SK-N-DZ (cell line): ENCODE results near the gene NFE2. TPM values are rescaled to one million over a fixed set of nuclear protein-coding genes. Genes with fewer than 3 reads are reported as not detected.
"Not testable (repeated sequence)": the region's sequence is repeated elsewhere in the genome, so short reads cannot be mapped to it uniquely, and the experiment has no call there.

Experiments used
- DNase-seq: peaks from one replicate; pipeline ENCODE4 v3.0.0-alpha.2; 2015; ENCODE audit warnings: low spot score
- polyA plus RNA-seq, 2 experiments: library from polyadenylated mRNA; depleted of rRNA; stranded (reverse); fragments of >200 nt; gene quantifications; 2 replicates each; pipeline ENCODE4 v1.2.3, GENCODE V29; 2014

NFE2 gene
- 0.15 and 0.51 TPM in 2 replicates for polyA plus RNA-seq (2014; cell fraction: cytosol; rRNA removed)
- 0.47 TPM in 1 of 2 replicates, not detected in the other for polyA plus RNA-seq (2014; cell fraction: nucleus; rRNA removed)

DNA sequence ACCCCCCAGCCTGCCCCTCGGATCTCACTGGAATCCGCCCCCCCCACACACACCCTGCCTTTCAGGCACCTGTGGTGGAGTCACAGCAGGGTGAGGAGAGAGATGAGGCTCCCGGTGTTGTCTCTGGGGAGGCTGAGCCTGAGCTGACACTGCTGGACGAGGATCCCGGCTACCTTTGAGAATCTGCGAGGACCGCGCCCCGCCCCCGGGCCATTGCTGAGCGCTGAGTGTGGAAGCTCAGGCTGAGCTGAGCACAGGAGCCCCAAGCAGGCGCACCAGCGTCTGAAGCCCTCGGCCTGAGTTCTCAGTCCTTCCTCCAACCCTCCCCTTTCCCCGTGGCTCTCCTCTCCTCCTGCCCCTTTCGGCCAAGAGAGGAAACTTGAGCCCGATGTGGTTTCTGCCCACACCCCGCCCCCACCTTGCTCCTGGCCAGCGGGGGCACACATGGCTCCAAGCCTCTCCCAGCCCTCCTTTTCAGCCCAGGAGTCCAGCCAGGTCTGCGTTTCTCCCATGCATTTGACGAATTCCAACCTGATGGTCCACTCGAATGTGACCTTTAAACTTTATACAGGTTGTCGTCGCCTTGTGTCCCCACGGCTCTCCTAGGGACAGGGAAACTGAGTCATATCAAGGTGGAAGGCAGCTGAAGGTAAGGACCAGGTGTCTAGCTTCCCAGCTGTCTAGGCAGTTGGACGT, at the start of gene NFE2:
NFE2 (minus strand) TSS at position 284 of the 696 bp plus-strand sequence. CDS start 5,767 bp downstream, outside the sequence.
- peak; percentile 75 for DNase-seq

DNA sequence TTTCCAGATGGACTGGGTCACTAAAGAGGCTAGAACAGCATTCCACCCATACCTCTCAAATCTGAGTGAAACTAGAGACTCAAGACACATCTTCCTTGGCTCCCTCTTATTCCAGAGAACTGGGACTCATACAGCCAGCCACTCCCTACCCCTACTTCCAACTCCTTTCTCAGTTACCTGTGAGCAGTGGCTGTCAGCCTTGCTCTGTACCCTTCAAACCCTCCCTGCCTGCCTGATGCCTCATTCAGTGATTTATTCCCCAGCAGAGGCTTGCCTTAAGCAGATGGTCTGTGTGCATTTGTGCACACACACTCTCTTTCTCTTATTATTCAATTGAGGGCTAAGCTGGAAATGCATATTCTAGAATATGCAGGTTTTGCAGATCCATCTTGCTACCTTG, 48.9 kb upstream of the NFE2 start:
- DNase-seq, result no peak

DNA sequence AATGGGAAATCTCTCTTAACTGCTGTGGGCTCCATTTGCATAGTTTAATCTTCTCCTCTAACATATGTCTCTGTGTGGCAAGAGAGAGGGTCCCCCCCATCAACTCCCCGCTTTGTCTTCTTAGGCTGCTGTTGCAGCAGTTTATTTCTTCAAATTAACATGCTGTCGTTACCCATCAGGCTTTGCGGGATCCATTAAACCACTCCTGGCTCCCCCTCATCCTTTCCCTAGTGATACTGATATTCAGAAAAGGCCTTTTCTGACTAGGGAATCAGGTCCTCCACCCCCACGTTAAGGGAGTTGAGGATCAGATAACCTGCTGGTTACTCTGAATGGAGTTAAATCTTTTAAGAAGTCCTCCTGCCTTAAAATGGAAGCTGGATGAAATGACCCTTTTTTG, 48.2 kb upstream of the NFE2 start:
- DNase-seq, result no peak

DNA sequence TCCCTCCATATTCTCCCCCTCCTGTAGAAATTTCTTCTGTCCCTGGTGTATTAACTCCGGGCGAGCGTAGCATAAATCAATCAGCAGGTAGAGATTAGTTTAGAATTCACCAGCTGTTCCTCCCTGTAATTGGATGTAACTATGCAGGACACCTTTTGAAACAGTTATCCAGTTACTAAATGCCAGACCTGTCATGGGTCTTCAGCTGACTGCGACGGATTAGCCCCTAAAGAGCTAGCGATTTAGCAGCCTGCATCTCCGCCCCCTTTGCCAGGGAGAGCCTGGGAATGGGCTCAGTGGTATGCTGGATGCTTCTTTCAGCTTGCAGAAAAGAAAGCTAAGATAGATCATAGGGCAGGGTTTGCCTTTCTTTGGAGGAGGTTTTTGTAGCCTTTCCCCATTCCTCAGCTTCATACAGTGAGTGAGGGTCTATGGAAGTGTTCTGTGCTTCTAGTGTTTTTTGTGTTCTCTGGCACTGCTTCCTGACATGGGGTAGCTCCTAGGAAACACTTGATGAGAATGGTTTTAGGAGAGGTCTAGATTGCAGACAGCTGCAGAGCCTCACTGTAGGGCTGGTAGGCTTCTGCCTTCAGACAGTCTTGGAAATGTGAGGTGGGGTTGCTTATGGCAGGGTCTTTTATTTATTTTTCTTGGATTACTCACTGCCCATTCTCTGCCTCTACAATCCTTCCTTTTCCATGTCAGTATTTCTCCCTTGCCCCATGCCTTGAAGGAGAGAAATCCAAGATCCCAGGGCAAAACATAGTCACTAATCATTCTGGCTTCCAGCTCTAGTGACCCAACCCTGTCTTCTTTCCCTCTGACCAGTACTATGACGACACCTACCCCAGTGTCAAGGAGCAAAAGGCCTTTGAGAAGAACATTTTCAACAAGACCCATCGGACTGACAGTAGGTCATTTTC, 40.8 kb upstream of the NFE2 start:
- DNase-seq, result peak; percentile 48

DNA sequence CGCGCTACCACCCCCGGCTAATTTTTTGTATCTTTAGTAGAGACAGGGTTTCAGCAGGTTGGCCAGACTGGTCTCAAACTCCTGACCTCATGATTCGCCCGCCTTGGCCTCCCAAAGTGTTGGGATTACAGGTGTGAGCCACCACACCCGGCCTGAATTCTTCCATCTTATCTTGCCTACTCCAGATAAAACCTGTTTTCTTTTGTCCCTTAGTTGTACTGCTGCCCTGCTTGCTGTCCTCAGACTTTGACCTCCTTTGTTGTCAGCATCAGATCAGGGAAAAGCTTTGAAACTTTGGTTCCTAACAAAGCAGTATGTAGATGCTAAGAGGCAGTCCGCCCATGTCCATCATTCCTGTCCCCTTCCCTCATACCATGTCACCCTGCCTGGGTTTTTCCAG, 40.0 kb upstream of the NFE2 start:
- DNase-seq, result no peak

DNA sequence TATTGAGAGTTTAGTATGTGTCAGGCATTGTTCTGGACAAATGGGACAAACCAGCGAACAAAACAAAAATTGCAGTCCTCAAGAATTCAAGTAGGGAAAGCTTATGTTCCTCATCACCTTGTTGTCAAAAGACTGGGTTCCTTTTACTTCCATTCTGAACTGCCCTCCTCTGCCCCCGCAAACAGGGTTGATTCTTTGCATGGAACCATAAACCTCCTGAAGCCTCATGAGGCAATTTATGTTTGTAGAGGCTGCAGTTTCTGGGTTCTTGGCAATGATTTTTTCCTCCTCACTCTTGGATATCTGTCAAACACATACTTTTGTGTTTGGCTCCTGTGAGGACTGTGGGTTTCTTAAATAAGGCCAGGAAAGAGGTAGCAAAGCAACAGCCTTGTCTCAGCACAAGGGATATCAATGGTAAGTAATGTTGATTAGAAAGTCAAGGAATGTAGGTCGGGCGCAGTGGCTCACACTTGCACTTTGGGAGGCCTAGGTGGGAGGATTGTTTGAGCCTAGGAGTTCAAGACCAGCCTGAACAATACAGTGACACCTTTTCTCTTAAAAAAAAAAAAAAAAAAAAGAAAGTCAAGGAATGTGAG, 38.0 kb upstream of the NFE2 start:
- no peak for DNase-seq

DNA sequence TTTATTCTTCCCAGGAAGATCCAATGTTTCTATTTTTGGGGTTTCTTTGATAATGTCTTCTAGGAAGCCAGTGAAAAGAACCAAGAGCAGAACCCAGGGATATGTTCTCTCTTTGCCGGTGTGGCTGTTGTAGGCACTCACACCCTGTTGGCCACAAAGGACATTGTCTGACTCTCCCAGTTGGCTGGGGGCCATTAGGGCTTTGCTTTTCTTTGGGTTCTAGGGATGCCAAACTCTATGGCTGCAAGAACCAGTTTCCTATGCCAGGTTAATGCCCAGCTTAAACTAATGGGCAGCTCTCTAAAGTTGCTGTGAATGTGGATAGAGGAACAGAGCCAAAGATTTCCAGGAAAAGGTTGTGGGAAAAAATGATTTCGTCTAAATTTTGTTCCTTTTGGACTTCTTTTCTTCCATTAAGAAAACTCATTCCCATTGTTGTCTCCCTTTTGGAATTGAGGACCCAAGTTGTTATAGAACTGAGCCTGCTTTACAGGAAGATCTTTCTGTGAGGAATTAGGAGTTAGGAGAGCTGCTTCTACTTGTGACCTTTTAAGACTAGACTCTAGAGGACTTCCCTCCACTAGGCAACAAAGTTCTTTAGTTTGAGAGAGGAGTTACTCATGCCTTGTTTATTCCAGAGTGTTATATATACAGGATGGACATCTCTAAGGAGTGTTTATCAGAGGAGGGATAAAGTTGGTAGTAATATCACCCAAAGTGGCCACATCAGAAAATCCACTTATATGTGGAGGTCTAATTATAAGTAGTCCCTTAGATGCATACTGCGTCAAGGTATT, 37.2 kb upstream of the NFE2 start:
- DNase-seq, result no peak

DNA sequence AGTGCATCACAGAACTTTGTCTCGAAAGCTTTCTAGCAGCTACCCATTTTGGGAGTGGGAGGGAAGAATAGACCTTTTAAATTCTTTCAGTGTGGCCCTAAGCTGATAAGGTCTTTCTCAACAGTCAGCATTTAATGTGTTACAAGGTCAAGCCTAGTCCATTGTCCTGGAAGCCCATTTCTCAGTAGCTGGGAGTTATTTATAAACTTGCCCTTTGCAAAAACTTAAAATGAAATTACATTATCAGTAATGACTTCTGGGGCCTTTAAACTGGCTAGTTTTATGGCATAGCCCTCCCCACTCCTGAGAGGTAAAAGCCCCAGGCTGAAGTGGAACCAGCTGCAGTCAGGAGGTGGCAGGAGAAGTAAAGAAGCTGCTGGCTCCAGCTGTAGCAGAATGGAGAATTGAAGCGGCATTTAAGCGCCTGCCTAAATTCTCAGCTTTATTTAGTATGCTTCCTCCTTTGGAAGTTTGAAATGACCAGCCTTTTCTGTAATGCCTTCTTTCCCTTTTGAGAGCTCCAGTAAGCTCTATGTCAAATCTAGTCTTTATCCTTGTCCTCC, 36.5 kb upstream of the NFE2 start:
- no peak for DNase-seq

DNA sequence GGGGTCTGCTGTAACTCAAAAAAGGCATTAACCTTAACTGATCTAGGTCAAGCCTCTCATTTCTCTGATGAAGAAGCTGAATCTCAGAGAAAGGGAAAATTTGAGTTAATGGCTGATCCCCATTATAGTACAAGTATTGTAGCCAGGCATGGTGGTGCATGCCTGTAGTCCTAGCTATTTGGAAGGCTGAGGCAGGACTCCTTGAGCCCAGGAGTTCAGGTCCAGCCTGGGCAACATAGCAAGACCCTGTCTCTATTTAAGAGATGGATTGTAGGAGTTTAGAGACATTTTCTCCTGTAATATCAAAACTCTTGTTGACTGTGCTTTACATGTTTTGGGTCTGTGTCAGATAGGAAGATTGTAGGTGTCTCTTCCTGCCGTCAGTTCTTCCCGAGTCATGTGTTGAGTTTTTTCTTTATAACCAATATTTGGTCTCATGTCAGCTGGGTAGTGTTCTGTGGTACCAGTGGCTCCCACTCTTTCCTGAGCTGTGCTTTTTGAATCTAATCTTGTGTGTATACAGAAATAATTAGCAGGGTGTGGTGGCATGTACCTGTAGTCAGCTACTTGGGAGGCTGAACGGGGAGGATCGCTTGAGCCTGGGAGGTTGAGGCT, 32.7 kb upstream of the NFE2 start:
- DNase-seq, result peak; percentile 37

DNA sequence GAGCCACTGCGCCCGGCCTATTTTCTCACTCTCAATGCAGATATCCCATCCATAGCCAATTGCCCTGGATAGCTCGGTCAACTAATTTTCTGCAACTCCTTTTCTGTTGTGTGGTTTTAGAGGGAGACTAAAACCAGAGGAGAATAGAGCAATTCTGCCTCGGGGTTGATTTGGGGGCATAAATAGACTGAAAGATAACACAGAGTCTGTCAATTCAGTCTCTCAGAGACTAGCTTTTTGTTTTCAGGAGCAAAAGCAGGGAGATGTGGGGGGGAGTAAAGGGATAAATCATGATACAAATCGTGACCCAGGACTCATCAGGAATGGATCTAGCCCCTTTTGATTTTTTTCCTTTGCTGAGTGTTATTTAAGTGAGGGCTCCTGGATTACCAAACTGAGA, 30.6 kb upstream of the NFE2 start:
- DNase-seq, result no peak

DNA sequence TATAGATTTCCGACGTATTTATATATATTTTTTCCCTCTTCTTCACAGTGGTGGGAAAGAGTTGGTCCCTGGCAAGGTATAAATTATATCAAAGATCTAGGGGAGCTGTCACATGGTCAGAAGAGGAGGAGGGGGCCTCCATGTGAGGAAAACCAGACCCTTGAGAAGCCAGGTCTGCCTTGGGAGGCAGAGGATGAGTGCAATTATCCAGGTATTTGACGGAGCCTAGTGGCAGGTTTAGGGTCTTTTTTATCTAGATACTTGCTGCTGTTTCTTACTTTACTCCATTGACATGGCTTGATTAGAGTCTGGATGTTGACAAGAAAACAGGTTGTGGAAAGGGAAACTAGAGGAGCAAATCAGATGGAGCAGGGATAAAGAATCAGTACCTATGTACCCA, 29.6 kb upstream of the NFE2 start:
- peak; percentile 82 for DNase-seq

DNA sequence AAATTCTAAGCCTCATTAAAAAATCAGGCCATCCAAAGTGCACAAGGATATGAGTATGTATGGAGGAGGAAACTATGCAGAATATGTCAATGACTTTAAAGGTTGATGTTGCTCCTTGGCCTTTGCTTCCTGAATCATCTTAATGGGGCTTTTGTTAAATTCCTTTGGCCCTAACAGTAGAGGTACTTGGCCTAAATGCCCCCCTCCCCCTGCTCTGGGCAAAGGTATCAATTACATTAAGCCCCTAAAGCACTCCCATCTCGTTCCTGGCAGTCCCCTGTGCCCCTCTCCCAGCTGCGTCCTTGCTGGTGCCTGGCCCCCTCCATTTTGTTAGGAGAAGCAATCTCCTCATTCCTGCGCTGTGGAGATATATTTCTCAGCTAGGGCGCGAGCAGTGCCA, 28.9 kb upstream of the NFE2 start:
- no peak for DNase-seq

DNA sequence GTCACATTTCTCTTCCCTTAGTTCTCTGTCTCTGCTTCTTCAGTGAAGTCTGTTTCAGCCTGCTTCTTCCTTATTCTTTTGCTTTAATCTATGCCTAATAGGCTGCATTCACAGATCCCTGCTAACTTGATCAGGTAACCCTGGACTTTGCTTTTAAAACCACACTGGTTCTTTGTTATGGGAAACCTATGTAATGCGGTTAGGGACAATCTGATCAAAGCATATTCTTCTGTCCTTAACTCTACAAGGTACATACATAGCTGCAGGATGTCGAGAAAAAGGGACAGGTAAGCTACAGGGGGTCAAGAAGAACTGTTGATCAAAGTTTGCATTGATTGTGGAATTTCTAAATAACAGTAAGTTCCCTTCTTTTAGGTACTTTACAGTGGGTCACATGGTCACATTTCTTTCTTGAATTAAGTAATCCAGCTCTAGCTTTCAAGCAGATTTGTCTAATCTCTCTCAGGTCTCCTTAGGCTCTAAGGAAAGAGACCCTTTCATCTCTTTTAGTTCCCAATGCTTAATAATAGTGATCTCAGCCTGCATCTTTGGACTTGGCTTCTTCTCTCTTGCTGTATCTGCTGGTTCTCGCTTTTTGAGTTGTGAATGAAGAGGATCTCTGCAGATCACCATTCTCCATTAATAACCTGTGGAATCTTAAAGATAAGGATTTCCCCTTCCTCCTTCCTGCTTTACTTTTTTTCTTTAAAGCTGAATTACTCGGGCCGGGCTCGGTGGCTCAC, 28.0 kb upstream of the NFE2 start:
- DNase-seq, result no peak

DNA sequence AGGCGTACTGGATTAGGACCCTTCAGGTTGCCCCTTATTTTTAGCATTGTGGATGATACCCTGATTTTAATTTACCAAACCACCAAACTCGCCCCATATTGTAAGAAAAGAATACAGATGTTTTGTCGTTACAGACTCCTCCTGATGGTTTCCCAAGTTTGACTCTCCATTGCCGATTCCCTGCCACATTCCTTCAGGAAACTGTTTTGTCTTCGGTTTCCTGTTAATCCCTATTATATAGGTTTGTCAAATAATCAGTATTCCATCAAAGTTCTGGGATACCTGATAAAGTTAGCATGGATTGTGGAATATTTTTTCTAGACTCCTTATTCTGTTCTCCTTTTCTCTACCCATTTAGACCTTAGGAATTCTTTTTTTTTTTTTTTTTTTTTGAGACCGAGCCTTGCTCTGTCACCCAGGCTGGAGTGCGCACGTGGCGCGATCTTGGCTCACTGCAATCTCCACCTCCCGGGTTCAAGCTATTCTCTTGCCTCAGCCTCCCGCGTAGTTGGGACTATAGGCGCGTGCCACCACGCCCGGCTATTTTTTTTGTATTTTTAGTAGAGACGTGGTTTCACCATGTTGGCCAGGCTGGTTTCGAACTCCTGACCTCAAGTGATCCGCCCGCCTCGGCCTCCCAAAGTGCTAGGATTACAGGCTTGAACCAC, 24.8 kb upstream of the NFE2 start:
- not testable (repeated sequence) for DNase-seq

DNA sequence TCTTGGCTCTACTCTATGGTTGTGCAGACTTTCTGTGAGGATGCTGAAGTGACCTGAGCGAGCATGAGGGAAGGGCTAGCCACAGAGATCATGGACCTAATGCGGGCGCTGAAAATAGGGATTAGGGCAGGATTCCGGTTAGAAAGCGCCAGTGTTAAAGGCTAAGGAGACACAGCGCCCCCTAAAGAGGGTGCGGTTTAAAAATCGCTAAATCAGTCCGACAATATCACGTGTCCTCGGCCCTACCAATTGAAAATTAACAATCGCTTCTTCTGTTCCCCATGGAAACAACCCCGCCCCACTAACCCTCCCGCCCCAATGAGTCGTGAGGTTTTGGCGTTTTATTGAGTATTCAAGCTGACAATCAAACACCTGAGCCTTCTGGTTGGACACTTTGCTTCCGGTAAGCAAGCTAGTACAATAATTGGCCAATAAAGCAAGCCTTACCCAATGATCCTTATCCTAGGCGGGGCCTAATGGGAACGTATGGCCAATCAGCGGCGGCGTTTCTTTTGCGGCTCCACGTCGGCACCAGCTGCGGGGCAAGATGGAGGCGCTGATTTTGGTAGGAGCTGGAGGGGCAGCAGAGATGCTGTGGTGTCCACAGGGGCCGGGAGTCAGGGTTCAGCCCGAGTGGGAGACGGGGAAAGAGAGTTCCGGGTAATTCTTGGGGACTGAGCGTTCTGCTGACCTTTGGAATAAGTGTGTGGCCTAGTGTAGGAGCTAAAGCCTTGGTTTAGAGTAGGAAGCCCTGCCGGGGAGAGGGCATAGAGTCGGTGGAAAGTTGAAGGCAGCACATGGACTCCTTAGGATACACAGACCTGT, 24.0 kb upstream of the NFE2 start, which contains the start of gene COPZ1:
COPZ1 (plus strand) TSS at position 515 of the 825 bp plus-strand sequence; CDS start at position 548, 33 bp downstream.
- peak; percentile 100 for DNase-seq

DNA sequence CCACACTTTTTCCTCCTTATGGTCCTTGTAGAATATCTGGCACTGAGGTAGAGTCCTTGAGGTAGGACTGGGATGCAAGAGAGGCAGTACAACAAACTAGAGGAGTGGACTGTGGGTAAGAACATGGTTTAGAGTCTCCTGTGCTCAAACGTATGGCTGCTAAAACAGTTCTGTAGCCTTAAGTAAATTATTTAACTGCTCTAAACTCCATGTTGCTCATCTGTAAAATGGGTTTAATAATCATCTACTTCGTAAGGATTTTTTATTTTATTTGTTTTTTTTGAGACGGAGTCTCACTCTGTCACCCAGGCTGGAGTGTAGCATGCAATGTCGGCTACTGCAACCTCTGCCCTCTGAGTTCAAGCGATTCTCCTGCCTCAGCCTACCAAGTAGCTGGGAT, 20.5 kb upstream of the NFE2 start:
- no peak for DNase-seq

DNA sequence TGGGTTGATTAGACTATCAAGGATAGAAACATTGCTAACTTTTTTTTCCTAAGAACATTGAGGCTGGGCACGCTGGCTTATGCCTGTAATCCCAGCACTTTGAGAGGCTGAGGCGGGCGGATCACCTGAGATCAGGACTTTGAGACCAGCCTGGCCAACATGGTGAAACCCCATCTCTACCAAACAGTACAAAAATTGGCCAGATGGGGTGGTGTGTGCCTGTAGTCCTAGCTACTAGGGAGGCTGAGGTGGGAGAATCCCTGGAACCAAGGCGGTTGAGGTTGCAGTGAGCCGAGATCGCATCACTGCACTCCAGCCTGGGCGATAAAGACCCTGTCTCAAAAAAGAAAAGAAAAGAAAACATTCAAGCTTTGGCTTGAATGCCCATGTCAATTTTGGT, 11.5 kb upstream of the NFE2 start:
- DNase-seq, result not testable (repeated sequence)

DNA sequence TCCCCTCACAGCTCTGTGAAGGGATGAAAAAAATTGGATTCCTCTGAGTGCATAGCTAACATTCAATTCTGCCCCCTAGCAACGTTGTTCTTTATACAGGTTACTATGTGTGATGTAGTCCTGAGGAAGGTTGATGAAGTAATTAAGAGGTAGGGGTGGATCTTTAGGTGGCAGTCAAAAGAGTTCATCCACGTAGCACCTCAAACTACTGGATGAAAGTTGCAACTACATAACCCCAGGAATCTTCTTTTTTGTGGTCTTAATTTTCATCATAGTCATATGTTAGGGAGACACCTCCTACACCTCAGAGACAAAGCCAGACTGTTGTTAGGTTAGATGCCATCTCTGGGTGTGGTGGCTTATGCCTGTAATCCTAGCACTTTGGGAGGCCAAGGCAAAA, 10.2 kb upstream of the NFE2 start:
- no peak for DNase-seq
